HL-60 (cell line): ENCODE data around the gene TRIM25.

Source experiments
- DNase-seq, 2 experiments: peaks; one replicate each; pipeline ENCODE4 v3.0.0-alpha.2; 2010 to 2020; ENCODE audit warnings: low read depth in 1 of 2, low spot score in 1 of 2
- H3K27ac ChIP-seq: fragments of 250-450 bp; sonication (Bioruptor Pico); replicated peaks from 2 replicates; pipeline ENCODE4 v1.5.1; 2020; ENCODE audit warnings: mild to moderate bottlenecking, moderate library complexity
- H3K27me3 ChIP-seq: fragments of 250-450 bp; sonication (Bioruptor Pico); 2 replicates; pipeline ENCODE4 v1.5.1; 2021; ENCODE audit warnings: mild to moderate bottlenecking, moderate library complexity; ENCODE audit not compliant: insufficient read depth, poor library complexity, severe bottlenecking
- H3K4me3 ChIP-seq: replicated peaks from 2 replicates; pipeline ENCODE4 v1.5.1; 2011; ENCODE audit warnings: mild to moderate bottlenecking, control low read depth, low read length; ENCODE audit not compliant: insufficient read depth
- GABPA ChIP-seq: IDR thresholded peaks from 2 replicates; pipeline ENCODE4 v1.6.1; 2012; ENCODE audit warnings: low read depth
- POLR2AphosphoS5 ChIP-seq: IDR thresholded peaks from 2 replicates; pipeline ENCODE4 v1.6.1; 2012; ENCODE audit warnings: low read depth
- REST ChIP-seq: IDR thresholded peaks from 2 replicates; pipeline ENCODE4 v1.6.1; 2012; ENCODE audit warnings: low read depth; ENCODE audit not compliant: insufficient replicate concordance
- SPI1 ChIP-seq: IDR thresholded peaks from 2 replicates; pipeline ENCODE4 v1.6.1; 2012; ENCODE audit warnings: low read depth, mild to moderate bottlenecking, borderline replicate concordance
- TF ChIP-seq, protein P1 (sequence below): IDR thresholded peaks from one replicate; pipeline ENCODE4 v1.5.1; 2011; ENCODE audit warnings: low read length, control low read depth, inconsistent platforms; ENCODE audit not compliant: insufficient read depth

The TRIM25 gene

DNA sequence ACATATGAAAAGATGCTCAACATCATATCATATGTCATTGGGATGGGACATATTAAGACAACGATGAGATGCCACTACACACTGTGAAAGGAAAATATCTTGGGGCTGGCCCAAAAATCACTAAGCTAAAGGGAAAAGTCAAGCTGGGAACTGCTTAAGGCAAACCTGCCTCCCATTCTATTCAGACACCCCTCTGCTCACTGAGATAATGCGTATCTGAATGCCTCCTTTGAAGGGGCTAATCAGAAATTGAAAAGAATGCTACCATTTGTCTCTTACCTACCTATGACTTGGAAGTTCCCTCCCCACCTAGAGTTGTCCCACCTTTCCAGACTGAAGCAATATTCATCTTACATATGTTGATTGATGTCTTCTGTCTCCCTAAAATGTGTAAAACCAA, 11.2 kb upstream of the TRIM25 start:
- Histone ChIP-seq H3K27ac (no peak overlapping the region), H3K27me3 (no peaks in the 10 kb centered on the region), H3K4me3 (no peak overlapping the region)
- DNase-seq = no peak
- TF ChIP-seq REST = no peak
- TF ChIP-seq POLR2AphosphoS5 = no peak
- no peak for TF ChIP-seq SPI1
- TF ChIP-seq, protein P1, sequence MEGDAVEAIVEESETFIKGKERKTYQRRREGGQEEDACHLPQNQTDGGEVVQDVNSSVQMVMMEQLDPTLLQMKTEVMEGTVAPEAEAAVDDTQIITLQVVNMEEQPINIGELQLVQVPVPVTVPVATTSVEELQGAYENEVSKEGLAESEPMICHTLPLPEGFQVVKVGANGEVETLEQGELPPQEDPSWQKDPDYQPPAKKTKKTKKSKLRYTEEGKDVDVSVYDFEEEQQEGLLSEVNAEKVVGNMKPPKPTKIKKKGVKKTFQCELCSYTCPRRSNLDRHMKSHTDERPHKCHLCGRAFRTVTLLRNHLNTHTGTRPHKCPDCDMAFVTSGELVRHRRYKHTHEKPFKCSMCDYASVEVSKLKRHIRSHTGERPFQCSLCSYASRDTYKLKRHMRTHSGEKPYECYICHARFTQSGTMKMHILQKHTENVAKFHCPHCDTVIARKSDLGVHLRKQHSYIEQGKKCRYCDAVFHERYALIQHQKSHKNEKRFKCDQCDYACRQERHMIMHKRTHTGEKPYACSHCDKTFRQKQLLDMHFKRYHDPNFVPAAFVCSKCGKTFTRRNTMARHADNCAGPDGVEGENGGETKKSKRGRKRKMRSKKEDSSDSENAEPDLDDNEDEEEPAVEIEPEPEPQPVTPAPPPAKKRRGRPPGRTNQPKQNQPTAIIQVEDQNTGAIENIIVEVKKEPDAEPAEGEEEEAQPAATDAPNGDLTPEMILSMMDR = no peak
- TF ChIP-seq GABPA = no peak

GRCh38 chr17:56919717-56920116, 5.9 kb upstream of the TRIM25 start:
- H3K27ac ChIP-seq = peak overlapping the region; percentile 53

DNA sequence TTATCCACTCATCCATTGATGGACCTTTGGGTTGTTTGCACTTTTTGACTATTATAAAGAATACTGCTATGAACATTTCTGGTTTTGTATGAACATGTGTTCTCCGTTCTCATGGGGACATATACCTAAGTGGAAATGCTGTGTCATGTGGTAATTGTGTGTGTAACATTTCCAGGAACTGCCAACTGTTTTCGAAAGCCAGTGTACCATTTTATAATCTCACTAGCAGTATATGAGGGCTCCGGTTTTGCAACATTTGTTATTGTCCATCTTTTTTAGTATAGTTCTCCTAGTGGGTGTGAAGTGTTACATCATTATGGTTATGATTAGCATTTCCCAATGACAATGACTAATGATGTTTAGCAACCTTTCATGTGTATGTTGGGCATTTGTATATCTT, 5.1 kb upstream of the TRIM25 start:
- peak overlapping the region; percentile 71 for H3K27ac ChIP-seq
- no peaks in the 10 kb centered on the region for H3K27me3 ChIP-seq
- DNase-seq = peak; percentile 82 to 91
- TF ChIP-seq POLR2AphosphoS5 (peak; percentile 63; the same call in 1 of the 2 replicates), REST (no peak)
- H3K4me3 ChIP-seq = no peak overlapping the region

More at GRCh38 chr17:56919717-56920116, 5.9 kb upstream of the TRIM25 start:
- Histone ChIP-seq H3K27me3 (no peaks in the 10 kb centered on the region), H3K4me3 (no peak overlapping the region)
- TF ChIP-seq REST = no peak
- TF ChIP-seq POLR2AphosphoS5 = no peak
- no peak for TF ChIP-seq GABPA
- DNase-seq = no peak

- Histone ChIP-seq H3K27ac (no peak overlapping the region; the same call in 1 of the 2 replicates), H3K27me3 (no peaks in the 10 kb centered on the region), H3K4me3 (no peak overlapping the region)
- TF ChIP-seq REST = no peak
- TF ChIP-seq GABPA = no peak
- TF ChIP-seq SPI1 = no peak
- TF ChIP-seq, protein P1 = no peak
- TF ChIP-seq POLR2AphosphoS5 = no peak
- DNase-seq = no peak
Observed at GRCh38 chr17:56917559-56918296, 3.9 kb upstream of the TRIM25 start.
